ENCODE data around the gene DUS3L.
A peak's percentile ranks its signal among the peaks of the same experiment; 100 is the strongest.

DUS3L gene

GRCh38 chr19:5821521-5822180 lies 30.7 kb upstream of the DUS3L start:
- DNase-seq = no peak

DNA sequence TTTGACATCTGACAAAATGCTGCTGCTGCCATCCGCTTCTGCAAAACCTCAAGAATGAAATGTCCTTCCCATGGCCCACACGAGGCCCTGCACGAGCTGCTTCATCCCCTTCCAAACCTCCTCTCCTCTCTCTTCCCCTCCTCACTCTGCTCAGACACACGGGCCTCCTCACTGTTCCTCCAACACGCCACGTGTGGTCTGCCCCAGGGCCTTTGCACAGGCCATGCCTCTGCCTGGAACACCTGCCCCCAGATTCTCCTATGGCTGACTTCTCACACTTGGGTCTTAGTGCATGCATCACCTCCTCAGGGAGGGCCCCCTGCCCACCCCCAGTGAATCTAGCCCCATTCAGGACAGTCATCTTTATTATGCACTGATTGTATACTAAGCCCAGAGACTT lies 29.8 kb upstream of the DUS3L start:
- DNase-seq = no peak

DNA sequence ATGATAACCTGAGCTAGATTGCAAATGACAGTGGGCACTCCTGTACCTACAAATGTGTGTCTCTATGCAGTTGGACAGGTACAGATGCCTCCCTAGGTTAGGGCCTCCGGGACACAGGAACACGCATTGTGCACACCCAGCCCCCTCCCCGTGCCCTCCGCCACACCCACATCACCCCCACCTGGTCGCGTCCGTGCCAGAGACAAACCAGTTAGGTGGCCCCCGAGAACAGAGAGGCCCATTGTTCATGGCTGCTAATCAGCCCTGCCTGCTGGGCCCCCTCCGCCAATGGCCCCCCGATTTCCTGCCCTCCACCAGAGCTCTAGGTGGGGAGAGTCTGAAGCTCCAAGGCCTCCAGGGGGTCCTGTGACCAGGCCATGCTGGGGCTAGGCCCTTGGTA lies 27.6 kb upstream of the DUS3L start:
- no peak for DNase-seq

DNA sequence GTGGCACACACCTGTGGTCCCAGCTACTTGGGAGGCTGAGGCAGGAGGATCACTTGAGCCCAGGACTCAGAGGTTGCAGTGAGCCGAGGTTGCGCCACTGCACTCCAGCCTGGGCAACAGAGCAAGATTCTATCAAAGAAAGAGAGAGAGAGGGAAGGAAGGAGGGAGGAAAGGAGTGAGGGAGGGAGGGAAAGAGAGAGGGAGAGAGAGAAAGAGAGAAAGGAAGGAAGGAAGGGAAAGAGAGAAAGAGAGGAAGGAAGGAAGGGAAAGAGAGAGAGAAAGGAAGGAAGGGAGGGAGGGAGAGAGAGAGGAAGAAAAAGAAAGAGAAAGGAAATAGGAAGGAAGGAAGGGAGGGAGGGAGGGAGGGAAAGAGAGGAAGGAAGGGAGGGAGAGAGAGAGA lies 26.3 kb upstream of the DUS3L start:
- no peak for DNase-seq

DNA sequence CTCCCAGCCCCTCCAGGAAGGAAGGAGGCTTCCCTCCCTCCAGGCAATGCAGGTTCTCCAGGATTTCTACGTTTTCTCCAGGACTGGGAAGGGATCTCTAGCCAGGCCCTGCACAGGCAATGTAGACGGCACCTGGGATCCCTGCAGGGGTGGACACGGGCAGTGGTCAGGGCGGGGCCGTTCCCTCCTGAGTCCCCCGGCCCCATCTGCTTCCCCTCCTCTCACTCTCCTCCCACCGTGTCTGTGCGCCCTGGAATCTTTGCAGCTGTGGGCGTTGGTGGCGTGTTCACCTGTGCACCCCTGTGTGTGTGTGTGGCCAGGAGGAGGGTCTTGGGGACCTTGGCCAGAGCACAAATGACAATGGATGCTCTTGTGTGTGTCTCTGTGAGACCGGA lies 23.9 kb upstream of the DUS3L start:
- no peak for DNase-seq

DNA sequence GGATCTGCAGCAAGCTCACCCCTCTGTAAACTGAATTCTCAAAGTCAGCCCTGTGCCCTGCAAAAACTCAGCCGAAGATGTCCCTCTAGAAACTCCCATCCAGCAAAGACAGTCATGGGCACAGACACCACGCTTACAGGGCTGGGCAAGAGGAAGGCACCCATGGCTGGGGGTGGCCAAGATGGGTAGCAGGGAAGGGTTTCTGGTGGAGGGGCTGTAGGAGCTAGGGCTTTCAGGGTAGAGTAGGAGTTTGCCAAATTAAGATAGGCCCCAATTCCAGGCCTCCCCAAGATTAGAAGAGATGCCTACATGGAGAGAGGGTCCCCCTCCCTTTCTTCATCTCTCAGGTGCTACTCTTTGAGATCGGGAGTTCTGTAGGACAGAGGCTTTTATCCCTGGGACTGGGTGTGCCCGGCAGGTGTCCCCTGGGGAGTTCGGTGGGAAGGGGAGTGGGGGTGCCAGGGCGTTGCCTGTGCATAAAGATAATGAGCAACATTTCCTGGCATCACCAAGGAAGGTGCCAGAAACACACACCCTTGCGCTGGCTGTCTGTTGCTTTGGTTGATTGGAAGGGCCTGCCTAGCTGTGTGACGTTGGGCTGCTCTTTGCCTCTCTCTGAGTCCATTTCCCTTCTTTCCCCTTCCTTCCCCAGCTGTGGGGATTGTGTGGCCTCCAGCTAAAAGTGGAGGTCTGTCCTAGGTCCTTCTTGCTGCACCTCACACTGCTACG lies 23.3 kb upstream of the DUS3L start:
- DNase-seq = no peak

- DNase-seq = no peak
Observed at GRCh38 chr19:5811117-5811516, 20.2 kb upstream of the DUS3L start.

DNA sequence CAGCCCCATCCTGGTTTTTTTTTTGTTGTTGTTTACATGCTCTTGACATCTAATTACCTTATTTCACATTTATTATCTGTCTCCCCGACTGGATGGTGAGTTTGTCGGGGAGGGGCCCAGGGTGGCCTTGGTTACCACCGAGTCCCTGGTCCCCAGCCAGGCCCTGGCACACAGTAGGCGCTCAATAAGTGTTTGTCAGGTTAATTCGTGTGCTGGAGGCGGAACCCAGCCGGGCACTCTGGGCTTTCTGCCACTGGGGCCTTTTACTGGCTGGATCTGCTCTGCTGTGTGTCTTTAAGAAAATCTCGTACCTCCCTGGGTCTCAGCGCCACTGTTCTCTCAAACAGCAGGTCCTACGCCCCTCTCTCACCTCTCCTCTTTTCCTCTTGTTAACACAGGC lies 18.5 kb upstream of the DUS3L start:
- DNase-seq = no peak

DNA sequence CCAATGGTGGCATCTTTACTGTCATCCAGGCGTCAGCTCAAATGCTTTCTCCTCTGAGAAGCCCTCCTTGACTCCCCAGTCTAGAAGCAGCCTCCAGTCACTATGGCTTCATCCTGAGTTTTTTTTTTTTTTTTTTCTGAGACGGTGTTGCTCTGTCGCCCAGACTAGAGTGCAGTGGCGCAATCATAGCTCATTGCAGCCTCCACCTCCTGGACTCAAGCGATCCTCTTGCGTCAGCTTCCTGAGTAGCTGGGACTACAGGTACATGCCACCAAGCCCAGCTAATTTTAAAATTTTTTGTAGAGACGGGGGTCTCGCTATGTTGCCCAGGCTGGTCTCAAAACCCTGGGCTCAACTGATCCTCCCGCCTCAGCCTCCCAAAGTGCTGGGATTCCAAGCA lies 18.1 kb upstream of the DUS3L start:
- DNase-seq = no peak

DNA sequence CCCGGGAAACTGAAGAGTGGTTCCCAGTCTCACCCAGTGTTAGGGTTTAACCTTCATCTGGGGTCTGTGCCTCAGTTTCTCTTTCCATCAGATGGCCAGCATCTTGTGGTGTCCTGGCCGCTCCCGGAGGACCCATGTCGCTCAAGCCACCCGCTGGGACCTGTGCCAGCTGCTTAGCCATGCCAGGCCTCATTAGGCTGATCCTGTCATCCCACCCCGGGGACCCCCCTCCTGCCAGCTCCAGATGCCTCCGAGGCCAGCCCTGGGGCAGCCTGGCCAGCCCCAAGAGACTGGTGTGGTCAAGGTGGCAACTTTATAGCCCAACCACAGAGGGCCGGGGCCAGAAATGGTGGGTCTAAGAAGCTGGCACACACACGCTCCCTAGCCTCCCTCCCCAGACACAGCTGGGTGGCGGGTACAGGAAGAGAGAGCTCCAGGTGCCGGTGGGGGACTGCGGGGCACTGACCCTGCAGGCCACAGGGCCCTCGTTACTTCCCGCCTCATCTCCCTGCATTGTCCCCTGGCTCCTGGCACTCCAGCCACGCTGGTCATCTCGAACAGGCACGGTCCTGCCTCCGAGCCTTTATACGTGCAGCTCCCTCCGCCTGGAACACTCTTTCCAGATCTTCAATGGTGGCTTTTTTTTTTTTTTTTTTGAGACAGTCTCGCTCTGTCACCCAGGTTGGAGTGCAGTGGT lies 17.3 kb upstream of the DUS3L start:
- no peak for DNase-seq

- DNase-seq = no peak
Observed at GRCh38 chr19:5806905-5807304, 15.9 kb upstream of the DUS3L start.

DNA sequence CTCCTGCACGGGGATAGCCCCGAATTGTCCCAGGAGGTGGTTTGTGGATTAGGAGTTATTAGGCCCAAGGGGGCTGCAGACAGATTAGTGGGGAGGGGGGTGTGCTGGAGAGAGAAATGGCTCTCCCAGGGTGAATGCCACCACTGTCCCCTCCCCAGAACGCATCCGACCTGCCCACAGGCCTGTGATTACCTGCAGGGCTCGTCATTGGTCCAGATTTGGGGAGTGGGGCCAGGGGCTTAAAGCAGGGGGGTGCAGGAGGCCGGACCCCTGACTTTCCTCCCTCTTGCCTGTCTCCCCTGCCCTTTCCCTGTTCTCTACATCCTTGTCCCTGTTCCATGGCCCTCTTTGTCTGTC lies 15.1 kb upstream of the DUS3L start:
- no peak for DNase-seq

DNA sequence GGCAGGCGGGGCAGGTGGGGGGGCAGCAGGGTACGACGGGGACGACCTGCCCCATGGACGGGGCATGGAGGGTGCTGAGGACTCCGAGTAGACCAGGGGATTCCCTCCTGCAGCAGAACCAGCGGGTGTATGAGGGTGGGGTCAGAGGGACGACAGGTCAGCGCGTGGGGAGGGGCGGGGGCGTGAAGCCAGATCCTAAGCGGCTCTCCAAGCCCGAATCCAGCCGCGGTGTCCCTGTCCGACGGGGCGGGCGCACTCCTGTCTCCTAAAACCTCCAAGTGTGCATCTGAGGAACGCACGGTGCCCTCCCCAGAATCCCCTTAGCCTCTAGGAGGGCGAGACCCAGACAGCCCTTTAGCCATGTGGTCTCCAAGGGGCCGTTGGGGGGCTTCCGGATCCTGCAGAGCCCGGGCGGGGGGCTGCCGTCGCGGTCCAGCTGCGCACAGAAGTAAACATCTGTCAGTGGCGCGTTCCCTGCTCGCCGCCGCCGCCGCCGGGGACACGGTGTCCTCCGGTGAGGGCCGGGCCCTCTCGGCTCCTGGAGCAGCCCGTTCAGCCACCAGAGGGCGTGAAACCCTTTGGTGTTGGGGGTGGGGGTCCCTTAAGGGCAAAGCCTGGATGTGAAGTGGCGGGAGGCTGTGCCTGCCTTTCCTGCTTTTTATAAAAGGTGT lies 14.6 kb upstream of the DUS3L start:
- DNase-seq = peak; percentile 47 to 82 (median 57)

- peak in 2 of 3 donors; percentile 25 to 63 for DNase-seq
Observed at GRCh38 chr19:5804516-5805461, 13.8 kb upstream of the DUS3L start, which contains the start of gene NRTN. Gene NRTN, plus strand, starts transcription at chr19:5805067. Its CDS starts 19,099 bp downstream, at chr19:5824166.

DNA sequence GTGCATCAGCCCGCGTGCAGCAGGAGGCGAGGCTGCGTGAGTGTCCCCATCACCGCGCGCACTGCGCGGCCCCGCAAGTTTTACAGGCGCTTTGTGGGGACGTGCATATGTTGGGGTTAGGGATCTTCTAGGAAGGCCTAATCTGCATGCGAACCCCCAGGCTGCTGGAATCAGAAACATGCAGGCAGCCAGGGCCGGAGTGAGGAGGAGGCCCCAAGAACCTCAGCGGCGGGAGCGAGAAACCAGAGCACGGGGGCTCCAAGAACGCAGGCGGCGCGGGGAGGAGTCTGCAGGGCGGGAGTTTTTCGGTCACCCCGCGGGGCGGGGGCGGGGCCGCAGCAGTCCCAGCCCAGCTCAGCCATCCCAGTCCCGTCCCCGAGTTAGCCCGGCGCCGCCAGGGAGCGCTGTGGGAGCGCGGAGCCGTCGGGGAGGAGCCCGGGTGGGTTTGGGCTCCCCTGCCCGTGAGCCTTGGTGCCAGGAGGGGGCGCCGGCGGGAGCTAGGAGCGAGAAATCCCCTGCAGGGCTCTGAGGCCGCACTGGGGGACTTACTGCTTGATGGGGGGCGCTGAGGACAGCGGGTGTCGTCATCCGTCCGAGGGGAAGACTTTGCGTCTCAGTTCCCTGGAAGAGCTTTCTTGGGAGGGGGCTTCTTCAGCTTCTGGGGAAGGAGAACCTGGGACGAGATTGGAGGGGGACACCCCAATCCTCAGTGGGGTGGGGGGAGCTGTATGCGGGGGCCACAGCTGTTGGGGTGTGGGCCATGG lies 13.0 kb upstream of the DUS3L start:
- DNase-seq = peak; percentile 93 to 98 (median 95)

DNA sequence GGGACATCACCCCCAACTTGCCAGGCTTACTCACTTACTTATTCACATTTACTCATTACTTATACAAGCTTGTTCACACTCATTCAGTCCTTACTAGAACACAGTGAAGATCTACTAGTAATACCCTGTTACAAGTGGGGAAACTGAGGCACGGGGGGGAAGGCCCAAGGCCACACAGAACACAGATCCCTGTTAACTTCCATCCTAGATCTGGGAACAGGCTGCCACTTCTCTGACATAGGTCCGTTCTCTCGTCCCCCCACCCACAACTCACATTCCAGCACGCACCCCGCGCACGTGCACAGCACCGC lies 12.4 kb upstream of the DUS3L start:
- no peak for DNase-seq

DNA sequence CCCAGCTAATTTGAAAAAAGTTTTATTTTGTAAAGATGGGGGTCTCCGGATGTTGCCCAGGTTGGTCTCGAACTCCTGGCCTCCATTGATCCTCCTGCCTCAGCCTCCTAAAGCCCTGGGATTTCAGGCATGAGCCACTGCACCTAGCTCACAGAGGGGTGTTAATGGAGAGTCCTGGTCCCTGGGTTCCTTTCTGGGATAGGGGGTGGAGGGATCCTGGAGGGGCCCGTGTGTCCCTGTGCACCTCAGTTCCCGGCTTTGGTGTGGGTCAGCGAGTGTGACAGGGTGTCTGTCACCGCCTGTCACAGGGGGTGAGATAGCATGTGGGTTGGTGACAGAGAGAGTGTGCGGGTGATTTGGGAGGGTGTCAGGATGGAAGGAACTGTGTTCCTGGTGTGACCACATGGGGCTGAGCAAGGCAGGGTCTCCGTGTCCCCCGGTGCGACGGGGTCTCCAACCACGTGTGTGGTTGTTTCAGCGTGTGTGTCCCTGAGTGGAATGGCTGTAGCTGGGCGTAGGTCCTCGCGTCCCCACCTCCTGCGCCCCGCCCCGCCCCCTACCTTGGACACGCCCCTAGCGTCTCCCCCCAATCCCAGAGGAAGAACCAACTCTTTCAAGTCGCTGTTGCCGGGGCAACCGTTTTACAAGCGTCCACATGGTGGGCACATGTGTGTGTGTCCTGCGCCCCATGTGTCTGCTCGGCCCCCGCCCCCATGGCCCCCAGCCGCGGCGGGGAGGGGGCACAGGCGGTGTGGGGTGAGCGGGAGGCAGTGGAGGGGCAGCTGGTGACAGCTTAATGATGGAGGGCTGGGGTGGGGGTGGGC lies 11.0 kb upstream of the DUS3L start:
- no peak for DNase-seq

GRCh38 chr19:5800361-5801270 lies 9.7 kb upstream of the DUS3L start:
- no peak for DNase-seq

Measured in suppressor macrophage treated with lipopolysaccharide for 1 hour (primary cell).